Measurements from ENCODE around the gene RAI1. TPM values are rescaled to one million over a fixed set of nuclear protein-coding genes. Genes with fewer than 3 reads are reported as not detected.

Gene RAI1
- total and polyA plus RNA-seq, 2 of the 8 experiments (the other 6 are each of a cell fraction or from before 2014, with no cell fraction given): 0.39 to 1.2 TPM

- TF ChIP-seq ATF2 (IDR thresholded peaks at IDR 0.05; ENCODE audit: low read length): peak; percentile 55; the same call in 1 of the 2 replicates
- no peak for TF ChIP-seq POLR2A (IDR thresholded peaks at IDR 0.05; ENCODE audit: control extremely low read depth in 1 of 2, low read depth in 2 of 2, low read length in 2 of 2)
- no peak for TF ChIP-seq HDAC2 (IDR thresholded peaks at IDR 0.05; ENCODE audit: borderline replicate concordance in 1 of 2, low read depth in 2 of 2, low read length in 2 of 2)
- TF ChIP-seq E2F6 (IDR thresholded peaks at IDR 0.05): no peak
- TF ChIP-seq CHD1 (IDR thresholded peaks at IDR 0.05; ENCODE audit: low read depth, low read length): no peak
- no peak for TF ChIP-seq JUND (IDR thresholded peaks at IDR 0.05; ENCODE audit: low read length)
- no peak for TF ChIP-seq MAX (IDR thresholded peaks at IDR 0.05)
- TF ChIP-seq GABPA (IDR thresholded peaks at IDR 0.05; ENCODE audit: borderline replicate concordance, insufficient read depth, low read length): no peak
- TF ChIP-seq TCF12 (IDR thresholded peaks at IDR 0.05; ENCODE audit: low read depth, low read length): no peak
- TF ChIP-seq HDAC6 (IDR thresholded peaks at IDR 0.05; ENCODE audit: low read depth, low read length): no peak
- TF ChIP-seq TAF7 (optimal IDR thresholded peaks at IDR 0.05; ENCODE audit: borderline replicate concordance, low read depth, low read length): no peak
- TF ChIP-seq NANOG (IDR thresholded peaks at IDR 0.05; ENCODE audit: insufficient read depth, low read depth, low read length, poor library complexity, severe bottlenecking): no peak
- TF ChIP-seq BCL11A (IDR thresholded peaks at IDR 0.05; ENCODE audit: low read depth in 2 of 2, low read length in 2 of 2): no peak
- TF ChIP-seq RXRA (IDR thresholded peaks at IDR 0.05; ENCODE audit: insufficient read depth, low read depth, low read length): no peak
These were observed 156.1 kb downstream of the RAI1 start (continued) for GRCh38 chr17:17837380-17837821.

Measured in H1 (cell line).